Measurements from ENCODE around the gene SYT12.

SYT12 gene, protein sequence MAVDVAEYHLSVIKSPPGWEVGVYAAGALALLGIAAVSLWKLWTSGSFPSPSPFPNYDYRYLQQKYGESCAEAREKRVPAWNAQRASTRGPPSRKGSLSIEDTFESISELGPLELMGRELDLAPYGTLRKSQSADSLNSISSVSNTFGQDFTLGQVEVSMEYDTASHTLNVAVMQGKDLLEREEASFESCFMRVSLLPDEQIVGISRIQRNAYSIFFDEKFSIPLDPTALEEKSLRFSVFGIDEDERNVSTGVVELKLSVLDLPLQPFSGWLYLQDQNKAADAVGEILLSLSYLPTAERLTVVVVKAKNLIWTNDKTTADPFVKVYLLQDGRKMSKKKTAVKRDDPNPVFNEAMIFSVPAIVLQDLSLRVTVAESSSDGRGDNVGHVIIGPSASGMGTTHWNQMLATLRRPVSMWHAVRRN

DNA sequence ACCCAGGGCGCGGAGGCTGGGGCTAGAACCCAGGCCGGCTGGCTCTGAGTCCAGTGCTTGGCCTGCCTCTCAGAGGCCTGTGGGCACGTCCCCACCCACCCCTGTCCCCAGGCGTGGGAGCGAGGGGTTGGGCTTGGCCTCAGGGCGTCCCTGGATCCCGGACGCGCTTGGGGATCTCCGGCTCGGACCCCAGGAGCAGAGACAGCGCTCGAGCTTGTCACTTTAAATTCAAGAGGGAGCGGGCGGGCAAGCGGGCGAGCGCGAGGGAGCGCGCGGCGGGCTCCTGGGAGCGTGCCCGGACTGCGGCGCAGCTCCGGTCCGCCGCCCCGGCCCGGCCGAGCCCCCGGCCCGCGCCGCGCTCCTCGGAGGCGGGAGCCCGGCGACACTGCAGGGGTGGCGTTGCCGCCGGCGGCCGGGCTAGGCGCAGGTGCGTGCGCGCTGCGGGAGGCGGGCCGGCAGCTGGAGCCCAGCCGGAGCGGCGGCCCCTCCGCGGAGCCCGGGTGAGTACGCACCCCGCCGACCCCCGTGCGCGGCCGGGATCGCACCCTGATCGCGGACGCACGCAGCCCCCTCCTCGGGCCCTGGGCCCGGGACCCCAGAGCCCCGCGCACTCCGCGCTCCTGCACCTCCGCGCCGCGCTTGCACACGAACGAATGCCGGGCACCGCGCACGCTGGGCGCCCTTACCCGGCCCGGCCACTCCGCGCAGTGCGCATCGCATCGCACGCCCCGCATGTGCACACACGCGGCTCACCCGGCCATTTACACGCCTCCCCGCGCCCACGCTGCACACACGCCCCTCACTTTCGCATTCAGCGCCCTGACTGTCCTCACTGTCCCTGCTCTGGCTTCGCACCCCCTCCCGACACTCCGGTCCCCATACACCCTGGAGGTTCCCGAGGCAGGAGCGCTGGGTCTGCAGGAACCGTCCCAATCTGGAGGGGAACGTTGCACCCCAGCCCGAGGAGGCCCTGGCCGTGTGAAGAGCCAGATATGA is at the start of gene SYT12:
Gene SYT12, plus strand, starts transcription at position 174 of the 996 bp plus-strand sequence. CDS start 7,011 bp downstream, outside the sequence.
- Mint-ChIP-seq H3K4me1 (ENCODE audit: low read depth) (peaks cover 11% of the 10 kb centered on the region), H3K4me3 (peak within 1 kb of the TSS; percentile 53), H3K27me3 (ENCODE audit: low read depth) (peaks cover 69% of the 10 kb centered on the region), H3K9me3 (peaks cover 3% of the 10 kb centered on the region), H3K27ac (no peak within 1 kb of the TSS), H3K36me3 (ENCODE audit: low read depth) (no peaks in the 10 kb centered on the region)
- peak; percentile 11 for DNase-seq (ENCODE audit: low spot score)

DNA sequence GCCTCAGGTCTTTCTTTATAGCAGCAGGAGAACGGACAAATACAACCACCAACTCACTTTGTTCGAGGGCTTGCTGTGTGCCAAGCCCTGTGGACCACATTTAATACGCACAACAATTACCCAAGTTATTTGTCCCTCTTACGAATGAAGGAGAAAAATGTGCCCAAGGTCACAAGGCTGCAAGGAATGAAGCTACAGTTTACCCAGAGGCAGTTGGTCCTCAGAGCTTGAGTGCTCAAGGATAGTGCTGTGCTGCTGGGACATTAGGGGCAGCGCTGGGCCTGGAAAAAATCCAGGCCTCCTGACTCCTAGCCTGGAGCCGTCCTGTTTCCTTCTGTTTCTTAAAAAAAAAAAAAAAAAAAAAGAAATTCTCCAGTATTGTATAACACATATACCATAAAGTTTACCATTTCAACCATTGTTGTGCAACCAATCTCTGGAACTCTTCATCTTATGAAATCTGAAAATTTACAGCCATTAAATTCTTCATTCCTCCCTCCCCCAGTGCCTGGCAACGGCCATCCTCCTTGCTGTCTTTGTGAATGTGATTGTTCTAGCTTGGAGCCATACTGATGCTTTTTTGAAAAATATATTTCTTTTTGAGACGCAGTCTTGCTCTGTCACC is 48.9 kb upstream of the SYT12 start:
- Mint-ChIP-seq H3K27ac (no peak overlapping the region), H3K36me3 (ENCODE audit: low read depth) (no peaks in the 10 kb centered on the region), H3K27me3 (ENCODE audit: low read depth) (no peaks in the 10 kb centered on the region), H3K9me3 (no peaks in the 10 kb centered on the region), H3K4me1 (ENCODE audit: low read depth) (peaks cover 5% of the 10 kb centered on the region), H3K4me3 (no peak overlapping the region)
- no peak for DNase-seq (ENCODE audit: low spot score)

DNA sequence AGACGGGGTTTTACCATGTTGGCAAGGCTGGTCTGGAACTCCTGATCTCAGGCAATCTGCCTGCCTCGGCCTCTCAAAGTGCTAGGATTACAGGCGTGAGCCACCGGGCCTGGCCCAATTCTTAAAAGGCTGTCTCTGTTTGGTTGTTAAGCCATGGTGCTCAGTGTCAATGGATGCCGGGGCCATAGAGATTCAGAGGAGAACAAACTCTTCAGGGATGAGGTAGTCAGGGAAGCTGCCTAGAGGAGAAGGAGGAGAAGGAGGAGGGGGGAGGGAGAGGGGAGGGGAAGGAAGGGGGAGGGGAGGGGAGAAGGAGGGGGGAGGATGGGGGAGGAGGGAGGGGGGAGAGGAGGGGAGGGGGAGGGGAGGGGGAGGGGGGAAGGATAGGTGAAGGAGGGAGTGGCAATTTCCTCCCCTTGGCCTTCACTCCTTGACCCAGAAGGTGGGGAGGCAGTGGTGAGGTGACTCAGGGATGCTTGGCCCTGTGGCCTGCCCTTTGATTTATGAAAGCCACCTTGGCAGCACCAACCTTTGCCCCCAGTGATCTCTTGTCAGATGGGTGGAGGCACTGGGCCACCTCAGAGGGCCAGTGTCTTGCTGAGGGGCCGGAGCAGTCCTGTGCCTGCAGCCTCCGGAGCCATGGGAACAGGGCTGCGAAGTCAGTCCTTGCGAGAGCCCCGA is 48.1 kb upstream of the SYT12 start, which contains the start of gene C11orf86:
Gene C11orf86, plus strand, starts transcription at position 581 of the 681 bp plus-strand sequence. Its CDS starts 59 bp downstream, at position 640.
- no peak for DNase-seq (ENCODE audit: low spot score)
- Mint-ChIP-seq H3K27ac (no peak within 1 kb of the TSS), H3K4me3 (no peak within 1 kb of the TSS), H3K9me3 (no peaks in the 10 kb centered on the region), H3K36me3 (ENCODE audit: low read depth) (no peaks in the 10 kb centered on the region), H3K4me1 (ENCODE audit: low read depth) (peaks cover 5% of the 10 kb centered on the region), H3K27me3 (ENCODE audit: low read depth) (no peaks in the 10 kb centered on the region)

DNA sequence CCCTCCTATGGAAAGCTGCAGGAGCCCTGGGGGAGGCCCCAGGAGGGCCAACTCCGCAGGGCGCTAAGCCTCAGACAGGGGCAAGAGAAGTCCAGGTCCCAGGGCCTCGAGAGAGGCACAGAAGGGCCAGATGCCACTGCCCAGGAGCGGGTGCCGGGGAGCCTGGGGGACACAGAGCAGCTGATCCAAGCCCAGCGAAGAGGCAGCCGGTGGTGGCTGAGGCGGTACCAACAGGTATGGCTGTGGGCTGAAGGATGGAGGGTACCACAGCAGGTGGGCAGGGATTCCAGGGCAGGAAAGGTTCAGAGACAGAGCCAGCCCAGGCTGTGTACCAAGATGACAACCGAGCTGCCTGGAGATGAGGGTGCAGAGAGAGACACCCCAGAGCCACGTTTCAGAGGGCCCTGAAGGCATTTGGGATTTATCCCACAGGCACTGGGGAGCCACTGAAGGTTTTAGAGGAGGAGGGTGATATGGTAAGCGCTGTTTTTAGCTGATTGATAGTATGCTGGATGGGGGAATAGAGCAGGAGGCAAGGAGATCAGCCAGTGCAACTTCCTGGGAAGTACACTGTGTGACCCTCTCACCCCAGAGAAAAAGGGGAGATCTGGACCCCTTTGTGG is 47.4 kb upstream of the SYT12 start:
- no peak overlapping the region for H3K4me3 Mint-ChIP-seq
- H3K36me3 Mint-ChIP-seq (ENCODE audit: low read depth): no peaks in the 10 kb centered on the region
- no peaks in the 10 kb centered on the region for H3K27me3 Mint-ChIP-seq (ENCODE audit: low read depth)
- no peaks in the 10 kb centered on the region for H3K9me3 Mint-ChIP-seq
- no peak for DNase-seq (ENCODE audit: low spot score)
- peaks cover 5% of the 10 kb centered on the region for H3K4me1 Mint-ChIP-seq (ENCODE audit: low read depth)
- H3K27ac Mint-ChIP-seq: no peak overlapping the region

DNA sequence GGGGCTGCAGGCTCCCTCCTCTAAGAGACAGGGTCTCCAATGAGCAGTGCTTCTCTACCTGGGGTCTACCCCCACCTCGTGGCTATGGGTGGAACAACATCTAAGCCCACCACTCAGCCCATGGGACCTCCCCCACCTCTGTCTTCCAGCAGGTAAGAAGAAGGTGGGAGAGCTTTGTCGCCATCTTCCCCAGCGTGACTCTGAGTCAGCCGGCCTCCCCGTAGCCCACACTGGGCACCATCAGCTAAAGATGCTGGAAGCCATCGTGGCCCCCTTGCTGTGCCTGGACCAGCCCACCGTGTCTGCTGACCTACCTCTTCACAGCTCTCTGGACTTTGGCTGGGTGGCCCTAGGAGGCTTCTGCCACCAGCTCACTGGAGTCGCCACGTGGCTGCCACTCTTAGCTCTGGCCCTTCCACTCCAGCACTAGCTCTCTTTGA is 46.9 kb upstream of the SYT12 start:
- no peaks in the 10 kb centered on the region for H3K27me3 Mint-ChIP-seq (ENCODE audit: low read depth)
- no peaks in the 10 kb centered on the region for H3K36me3 Mint-ChIP-seq (ENCODE audit: low read depth)
- H3K4me3 Mint-ChIP-seq: no peak overlapping the region
- no peaks in the 10 kb centered on the region for H3K4me1 Mint-ChIP-seq (ENCODE audit: low read depth)
- DNase-seq (ENCODE audit: low spot score): no peak
- H3K9me3 Mint-ChIP-seq: no peaks in the 10 kb centered on the region
- no peak overlapping the region for H3K27ac Mint-ChIP-seq

DNA sequence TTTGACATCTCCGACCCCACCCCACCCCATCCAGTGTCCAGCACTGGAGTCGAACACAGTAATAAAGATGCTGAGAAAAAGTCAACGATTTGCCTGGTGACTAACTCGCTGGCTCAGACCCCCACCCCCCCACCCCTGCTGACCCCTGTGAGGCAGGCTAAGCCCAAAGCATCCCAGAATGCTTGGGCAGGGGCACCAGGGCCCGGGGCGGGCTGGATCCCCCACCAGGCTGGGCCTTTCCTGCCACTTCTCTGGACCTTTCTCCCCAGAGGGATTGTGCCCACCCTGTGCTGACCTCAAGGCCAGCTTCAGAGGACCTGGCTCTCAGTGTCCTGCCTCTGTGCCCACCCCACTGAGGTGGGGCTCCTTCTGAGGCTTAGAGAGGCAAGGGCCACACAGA is 46.0 kb upstream of the SYT12 start:
- no peak overlapping the region for H3K27ac Mint-ChIP-seq
- H3K4me1 Mint-ChIP-seq (ENCODE audit: low read depth): no peaks in the 10 kb centered on the region
- H3K27me3 Mint-ChIP-seq (ENCODE audit: low read depth): no peaks in the 10 kb centered on the region
- no peak for DNase-seq (ENCODE audit: low spot score)
- no peaks in the 10 kb centered on the region for H3K36me3 Mint-ChIP-seq (ENCODE audit: low read depth)
- no peak overlapping the region for H3K4me3 Mint-ChIP-seq
- no peaks in the 10 kb centered on the region for H3K9me3 Mint-ChIP-seq

DNA sequence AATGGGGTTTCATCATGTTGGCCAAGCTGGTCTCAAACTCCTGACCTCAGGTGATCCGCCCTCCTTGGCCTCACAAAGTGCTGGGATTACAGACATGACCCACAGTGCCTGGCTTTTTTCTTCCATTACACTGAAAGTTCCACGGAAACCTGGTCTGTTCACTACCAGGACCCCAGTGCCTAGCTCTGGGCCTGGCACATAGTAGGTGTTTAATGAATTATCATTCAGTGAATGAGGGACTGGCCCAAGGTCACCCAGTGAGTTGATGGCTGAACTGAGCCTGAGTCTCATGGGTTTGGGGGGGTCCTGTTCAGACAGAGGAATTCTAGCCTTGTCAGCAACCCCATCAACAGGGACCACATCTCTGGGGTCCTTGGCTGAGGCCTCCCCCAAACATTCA is 44.7 kb upstream of the SYT12 start:
- no peaks in the 10 kb centered on the region for H3K9me3 Mint-ChIP-seq
- H3K27ac Mint-ChIP-seq: no peak overlapping the region
- no peaks in the 10 kb centered on the region for H3K27me3 Mint-ChIP-seq (ENCODE audit: low read depth)
- no peaks in the 10 kb centered on the region for H3K36me3 Mint-ChIP-seq (ENCODE audit: low read depth)
- DNase-seq (ENCODE audit: low spot score): no peak
- no peak overlapping the region for H3K4me3 Mint-ChIP-seq
- no peaks in the 10 kb centered on the region for H3K4me1 Mint-ChIP-seq (ENCODE audit: low read depth)

DNA sequence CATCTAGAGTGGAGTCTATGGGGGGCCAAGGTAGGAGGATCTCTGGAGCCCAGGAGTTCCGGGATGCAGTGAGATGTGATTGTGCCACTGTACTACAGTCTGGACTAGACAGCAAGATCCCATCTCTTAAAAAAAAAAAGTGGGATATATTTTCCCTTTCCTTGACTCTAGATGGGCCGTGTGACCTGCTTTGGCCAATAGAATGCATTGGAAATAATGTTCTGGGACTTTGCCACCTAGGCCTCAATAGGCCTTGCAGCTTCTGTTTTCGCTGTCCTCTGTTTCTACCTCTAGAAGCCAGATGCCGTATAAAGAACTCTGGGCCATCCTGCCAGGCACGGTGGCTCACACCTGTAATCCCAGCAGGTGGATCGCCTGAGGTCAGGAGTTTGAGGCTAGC is 44.2 kb upstream of the SYT12 start:
- no peak overlapping the region for H3K27ac Mint-ChIP-seq
- H3K27me3 Mint-ChIP-seq (ENCODE audit: low read depth): no peaks in the 10 kb centered on the region
- H3K36me3 Mint-ChIP-seq (ENCODE audit: low read depth): no peaks in the 10 kb centered on the region
- no peaks in the 10 kb centered on the region for H3K9me3 Mint-ChIP-seq
- no peaks in the 10 kb centered on the region for H3K4me1 Mint-ChIP-seq (ENCODE audit: low read depth)
- no peak overlapping the region for H3K4me3 Mint-ChIP-seq
- no peak for DNase-seq (ENCODE audit: low spot score)

DNA sequence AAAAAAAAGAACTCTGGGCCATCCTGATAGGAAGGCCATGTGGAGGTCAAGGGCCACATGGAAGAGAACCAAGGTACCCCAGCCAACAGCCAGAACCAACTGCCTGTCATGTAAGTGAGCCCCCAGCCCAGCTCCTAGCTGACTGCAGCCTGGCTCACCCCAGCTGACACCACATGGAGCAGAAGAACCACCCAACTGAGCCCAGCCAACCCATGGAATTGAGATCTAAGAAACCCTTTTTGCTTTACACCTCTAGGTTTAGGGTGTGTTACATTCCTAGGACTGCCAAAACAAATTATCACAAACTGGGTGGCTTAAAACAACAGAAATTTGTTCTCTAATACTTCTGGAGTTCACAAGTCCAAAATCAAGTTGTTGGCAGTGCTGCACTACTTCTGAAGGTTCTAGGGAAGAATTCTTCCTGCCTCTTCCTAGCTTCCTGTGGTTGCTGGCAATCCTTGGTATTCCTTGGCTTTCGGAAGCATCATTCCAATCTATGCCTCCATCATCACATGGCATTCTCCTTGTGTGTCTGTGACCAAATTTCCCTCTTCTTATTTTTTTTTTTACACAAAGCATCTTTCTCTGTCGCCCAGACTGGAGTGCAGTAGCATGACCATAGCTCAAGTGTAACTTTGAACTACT is 43.5 kb upstream of the SYT12 start:
- Mint-ChIP-seq H3K27ac (no peak overlapping the region), H3K4me3 (no peak overlapping the region), H3K9me3 (no peaks in the 10 kb centered on the region), H3K36me3 (ENCODE audit: low read depth) (no peaks in the 10 kb centered on the region), H3K4me1 (ENCODE audit: low read depth) (no peaks in the 10 kb centered on the region), H3K27me3 (ENCODE audit: low read depth) (no peaks in the 10 kb centered on the region)
- no peak for DNase-seq (ENCODE audit: low spot score)

DNA sequence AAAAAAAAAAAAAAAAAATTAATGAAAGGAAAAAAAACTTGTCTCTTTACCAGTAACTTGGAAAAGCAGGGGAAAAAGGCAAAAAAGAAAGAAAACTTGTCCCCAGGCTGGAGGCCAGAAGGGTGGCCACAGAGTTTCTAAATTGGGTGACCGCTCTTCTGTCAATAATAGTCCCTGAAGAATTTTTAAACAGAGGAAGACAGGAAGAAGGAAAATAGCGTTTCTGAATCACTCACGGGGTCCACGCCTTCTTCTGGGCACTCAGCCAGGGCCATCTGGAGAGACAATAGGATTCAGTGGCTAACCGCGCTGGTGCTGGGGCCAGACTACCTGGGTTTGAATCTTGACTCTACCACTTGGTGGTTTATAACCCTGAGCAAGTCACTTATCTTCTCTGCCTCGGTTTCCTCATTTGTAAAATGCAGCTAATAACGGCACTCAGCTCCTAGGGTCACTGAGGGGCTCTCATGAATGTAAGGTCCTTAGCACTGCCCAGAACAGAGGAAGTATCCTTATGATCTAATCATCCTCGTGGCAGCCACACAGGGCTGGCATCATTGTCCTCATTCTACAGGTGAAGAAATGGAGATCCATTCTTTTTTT is 40.9 kb upstream of the SYT12 start:
- Mint-ChIP-seq H3K9me3 (no peaks in the 10 kb centered on the region), H3K4me3 (no peak overlapping the region), H3K27ac (no peak overlapping the region), H3K27me3 (ENCODE audit: low read depth) (no peaks in the 10 kb centered on the region), H3K36me3 (ENCODE audit: low read depth) (no peaks in the 10 kb centered on the region), H3K4me1 (ENCODE audit: low read depth) (no peaks in the 10 kb centered on the region)
- no peak for DNase-seq (ENCODE audit: low spot score)

DNA sequence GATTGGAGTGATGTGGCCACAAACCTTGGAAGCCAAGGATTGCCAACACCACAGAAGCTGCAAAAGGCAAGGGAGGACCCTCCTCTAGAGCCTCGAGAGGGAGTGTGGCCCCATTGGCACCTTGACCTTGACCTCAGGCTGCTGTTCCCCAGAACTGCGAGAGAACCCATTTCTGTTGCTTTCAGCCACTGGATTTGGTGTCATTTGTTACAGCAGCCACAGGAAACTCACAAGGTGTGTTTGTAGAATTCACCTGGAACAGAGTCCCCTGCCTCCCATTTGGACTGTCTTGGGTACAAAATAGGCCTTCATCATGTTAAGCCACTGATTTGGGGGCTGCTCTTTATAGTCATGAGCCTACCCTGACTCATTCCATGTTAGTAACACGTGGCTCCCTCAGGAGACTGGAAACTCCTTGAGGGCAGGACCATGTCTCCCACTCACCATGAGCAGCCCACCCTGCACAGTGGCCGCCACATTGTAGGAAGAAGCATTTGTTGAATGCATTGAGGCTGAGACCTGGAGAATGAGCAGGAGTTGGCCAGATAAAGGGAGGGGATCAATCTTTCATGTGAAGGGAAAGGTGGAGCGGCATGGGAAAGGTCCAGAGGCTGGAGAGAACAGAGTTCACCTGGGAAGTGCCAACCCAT is 39.5 kb upstream of the SYT12 start:
- Mint-ChIP-seq H3K4me3 (no peak overlapping the region), H3K36me3 (ENCODE audit: low read depth) (no peaks in the 10 kb centered on the region), H3K4me1 (ENCODE audit: low read depth) (no peaks in the 10 kb centered on the region), H3K9me3 (no peaks in the 10 kb centered on the region), H3K27me3 (ENCODE audit: low read depth) (no peaks in the 10 kb centered on the region), H3K27ac (no peak overlapping the region)
- no peak for DNase-seq (ENCODE audit: low spot score)

Measured in T-helper 2 cell treated with Interferon-gamma antibody and Interleukin-4, amounts not matched to agents 5 μg/mL and 100 μg/mL, for 36 hours (primary cell).